Brain pericyte (primary cell): ENCODE measurements around the gene CCDC150.
"Not testable (repeated sequence)": the region's sequence is repeated elsewhere in the genome, so short reads cannot be mapped to it uniquely, and the experiment has no call there.

Experiments
- DNase-seq: peaks from one replicate; pipeline ENCODE4 v3.0.0-alpha.2; 2012; ENCODE audit warnings: low read depth, low spot score

Gene CCDC150

GRCh38 chr2:196635156-196635555 lies 4.4 kb upstream of the CCDC150 start:
- no peak for DNase-seq

- no peak for DNase-seq
Measured at GRCh38 chr2:196638765-196639164, 750 bp upstream of the CCDC150 start.

DNA sequence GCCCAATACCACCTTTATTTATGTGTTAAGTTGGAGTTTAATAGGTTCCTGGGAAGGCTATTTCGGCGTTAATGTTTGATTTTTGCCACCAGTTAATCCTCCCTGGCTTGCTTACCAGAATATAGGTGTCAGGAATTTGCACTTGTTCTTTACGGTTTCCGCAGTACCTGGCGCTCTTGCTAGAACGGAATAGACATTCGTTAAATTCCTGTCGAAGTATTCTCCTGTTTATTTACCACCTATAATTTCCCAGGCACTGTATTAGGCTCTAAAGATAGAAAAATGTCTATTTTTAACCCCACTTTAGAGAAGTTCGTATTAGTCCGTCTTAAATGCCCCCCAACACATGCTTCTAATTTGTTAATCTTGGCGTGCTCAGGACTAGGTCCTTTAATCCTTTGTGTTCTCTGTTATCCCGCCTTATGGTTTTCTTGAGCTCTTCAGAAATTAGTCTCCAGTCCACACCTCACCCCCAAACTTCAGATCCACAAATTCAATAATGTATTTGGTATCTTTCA lies 575 bp downstream of the CCDC150 start:
- no peak for DNase-seq

GRCh38 chr2:196649202-196649601 lies 9.7 kb downstream of the CCDC150 start:
- no peak for DNase-seq

DNA sequence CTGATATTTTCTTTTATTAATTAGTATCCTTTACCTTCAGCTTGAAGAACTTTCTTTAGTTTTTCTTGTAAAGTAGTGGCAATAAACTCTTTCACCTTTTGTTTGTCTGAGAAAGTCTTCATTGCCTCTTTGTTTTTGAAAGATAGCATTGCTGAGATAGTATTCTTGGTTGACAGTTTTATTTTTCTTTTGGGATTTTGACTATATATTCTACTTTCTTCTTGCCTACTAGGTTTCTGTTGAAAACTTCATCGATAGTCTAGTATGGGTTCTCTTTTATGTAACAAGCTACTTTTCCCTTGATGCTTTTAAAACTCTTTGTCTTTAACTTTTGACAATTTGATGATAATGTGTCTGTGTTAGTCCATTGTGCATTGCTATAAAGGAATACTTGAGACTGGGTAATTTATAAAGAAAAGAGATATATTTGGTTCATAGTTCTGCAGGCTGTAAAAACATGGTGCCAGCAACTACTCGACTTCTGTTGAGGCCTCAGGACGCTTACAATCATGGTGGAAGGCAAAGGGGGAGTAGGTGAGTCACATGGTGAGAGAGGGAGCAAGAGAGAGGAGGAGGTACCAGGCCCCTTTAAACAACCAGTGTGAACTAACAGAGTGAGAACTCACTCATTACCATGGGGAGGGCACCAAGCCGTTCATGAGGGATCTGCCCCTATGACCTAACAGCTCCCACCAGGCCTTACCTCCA lies 12.0 kb downstream of the CCDC150 start:
- no peak for DNase-seq

- no peak for DNase-seq
Measured at GRCh38 chr2:196652869-196653268, 13.4 kb downstream of the CCDC150 start.

- DNase-seq = no peak
Measured at GRCh38 chr2:196653843-196654242, 14.3 kb downstream of the CCDC150 start.

- no peak for DNase-seq
Measured at GRCh38 chr2:196655761-196656160, 16.2 kb downstream of the CCDC150 start.

GRCh38 chr2:196657333-196657732 lies 17.8 kb downstream of the CCDC150 start:
- no peak for DNase-seq

DNA sequence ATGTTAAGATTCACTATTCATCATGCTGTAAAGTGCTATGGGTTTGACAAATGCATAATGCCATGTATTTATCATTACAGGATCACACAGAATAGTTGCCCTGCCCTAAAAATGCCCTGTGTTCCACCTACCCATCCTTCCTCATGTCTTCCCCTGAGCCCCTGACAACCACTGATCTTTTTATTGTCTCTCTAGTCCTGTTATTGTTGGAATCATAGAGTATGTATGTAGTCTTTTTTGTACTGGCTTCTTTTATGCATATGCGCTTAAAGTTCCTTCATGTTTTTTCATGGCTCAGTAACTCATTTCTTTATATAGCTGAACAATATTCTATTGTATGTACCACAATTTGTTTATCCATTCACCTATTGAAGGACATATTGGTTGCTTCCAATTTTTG lies 20.3 kb downstream of the CCDC150 start:
- DNase-seq = no peak

DNA sequence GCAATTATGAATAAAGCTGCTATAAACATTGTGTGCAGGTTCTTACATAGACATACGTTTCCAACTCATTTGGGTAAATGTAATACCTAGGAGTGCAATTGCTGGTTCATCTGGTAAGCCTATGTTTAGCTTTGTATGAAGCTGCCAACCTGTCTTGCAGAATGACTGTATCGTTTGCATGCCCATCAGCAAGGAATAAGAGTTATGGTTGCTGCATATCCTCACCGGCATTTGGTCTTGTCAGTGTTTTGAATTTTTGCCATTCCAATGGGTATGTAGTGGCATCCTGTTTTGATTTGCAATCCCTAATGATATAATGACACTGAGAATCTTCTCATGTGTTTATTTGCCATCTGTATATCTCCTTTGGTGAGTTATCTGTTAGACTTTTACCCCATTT lies 20.7 kb downstream of the CCDC150 start:
- DNase-seq = no peak

DNA sequence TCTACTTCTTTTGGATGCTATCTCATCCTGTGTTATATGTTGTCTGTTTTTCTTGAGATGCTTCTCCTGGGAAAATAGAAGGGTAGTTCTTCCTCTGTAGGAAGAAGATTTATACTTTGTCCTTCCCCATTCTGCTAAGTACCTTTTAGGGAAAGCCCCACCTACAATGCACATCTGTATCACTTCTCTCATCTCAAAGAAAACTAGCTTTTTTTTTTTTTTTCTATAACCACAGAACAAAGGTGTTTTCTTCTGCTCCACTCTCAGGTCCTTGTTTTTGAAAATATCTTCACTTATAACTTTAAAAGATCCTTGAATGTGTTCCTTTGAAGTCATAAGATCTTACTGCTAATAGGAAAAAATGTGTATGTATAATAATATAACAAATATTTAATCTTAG lies 30.8 kb downstream of the CCDC150 start:
- no peak for DNase-seq

DNA sequence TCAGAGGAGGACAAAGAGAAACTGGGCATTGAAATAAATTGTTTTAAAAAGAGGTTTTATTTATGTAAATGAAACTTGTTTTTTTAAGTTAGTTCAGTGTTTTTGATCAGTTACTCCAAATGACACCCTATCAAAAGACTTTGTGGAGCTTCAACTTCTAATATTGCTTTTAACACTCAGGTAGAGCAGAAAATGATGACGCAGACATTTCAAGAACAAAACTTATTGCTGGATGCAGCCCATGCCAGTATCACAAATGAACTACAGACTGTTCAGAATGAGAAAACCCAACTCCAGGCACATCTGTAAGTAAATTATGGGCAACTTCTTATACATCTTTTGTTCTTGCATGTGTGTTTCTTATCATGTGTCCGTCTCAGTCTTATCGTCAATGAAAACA lies 36.4 kb downstream of the CCDC150 start:
- DNase-seq = no peak

DNA sequence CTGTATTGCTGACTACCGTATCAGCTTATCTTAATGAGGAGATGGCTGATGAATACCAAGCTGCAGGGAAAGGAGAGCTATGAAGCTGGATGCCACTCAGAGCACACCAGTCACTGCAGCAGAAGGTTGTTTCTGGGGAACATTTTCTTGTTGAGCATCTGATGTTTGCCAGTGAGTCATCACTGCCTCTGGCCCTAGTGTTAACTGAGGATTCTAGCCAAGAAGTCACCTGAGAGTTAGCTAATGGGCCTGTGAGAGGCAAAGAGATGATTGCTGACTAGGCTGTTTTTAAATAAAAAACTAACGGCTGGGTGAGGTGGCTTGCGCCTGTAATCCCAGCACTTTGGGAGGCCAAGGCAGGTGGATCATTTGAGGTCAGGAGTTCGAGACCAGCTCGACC lies 37.9 kb downstream of the CCDC150 start:
- no peak for DNase-seq

GRCh38 chr2:196679368-196679767 lies 39.9 kb downstream of the CCDC150 start:
- DNase-seq = no peak

DNA sequence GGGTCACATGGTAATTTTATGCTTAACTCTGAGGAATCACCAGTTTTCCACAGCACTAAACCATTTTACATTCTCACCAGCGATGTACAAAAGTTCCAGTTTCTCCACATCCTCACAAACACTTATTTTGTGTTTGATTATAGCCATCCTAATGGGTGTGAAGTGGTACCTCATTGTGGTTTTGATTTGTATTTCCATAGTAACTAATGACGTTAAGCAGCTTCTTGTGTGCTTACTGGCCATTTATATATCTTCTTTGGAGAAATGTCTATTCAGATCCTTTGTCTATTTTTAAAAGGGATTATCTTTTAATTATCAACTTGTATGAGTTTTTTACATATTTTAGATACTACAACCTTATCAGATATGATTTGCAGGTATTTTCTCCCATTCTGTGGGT lies 42.0 kb downstream of the CCDC150 start:
- DNase-seq = no peak

GRCh38 chr2:196685792-196686191 lies 46.3 kb downstream of the CCDC150 start:
- DNase-seq = no peak

- DNase-seq = not testable (repeated sequence)
Measured at GRCh38 chr2:196686737-196687136, 47.2 kb downstream of the CCDC150 start.

- no peak for DNase-seq
Measured at GRCh38 chr2:196696423-196697079, 57.0 kb downstream of the CCDC150 start.

DNA sequence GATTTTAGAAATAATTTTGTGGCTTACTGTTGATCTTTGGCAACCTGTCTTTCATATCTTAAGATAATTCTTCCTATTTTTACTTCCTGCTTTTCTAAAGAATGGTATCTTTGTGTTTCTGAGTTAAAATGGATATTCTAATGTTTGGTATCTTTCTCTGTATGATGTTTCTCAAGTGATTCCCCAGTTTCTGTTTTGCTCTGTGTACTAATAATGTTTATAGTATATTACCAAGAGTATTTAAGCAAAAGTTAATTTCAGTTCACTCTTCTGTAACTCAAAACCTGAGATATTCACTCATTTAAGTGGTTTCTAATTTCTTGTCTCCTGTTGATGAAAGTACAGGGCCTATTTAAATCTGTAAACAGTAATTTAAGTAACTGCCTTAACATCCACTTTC lies 58.3 kb downstream of the CCDC150 start:
- DNase-seq = no peak

DNA sequence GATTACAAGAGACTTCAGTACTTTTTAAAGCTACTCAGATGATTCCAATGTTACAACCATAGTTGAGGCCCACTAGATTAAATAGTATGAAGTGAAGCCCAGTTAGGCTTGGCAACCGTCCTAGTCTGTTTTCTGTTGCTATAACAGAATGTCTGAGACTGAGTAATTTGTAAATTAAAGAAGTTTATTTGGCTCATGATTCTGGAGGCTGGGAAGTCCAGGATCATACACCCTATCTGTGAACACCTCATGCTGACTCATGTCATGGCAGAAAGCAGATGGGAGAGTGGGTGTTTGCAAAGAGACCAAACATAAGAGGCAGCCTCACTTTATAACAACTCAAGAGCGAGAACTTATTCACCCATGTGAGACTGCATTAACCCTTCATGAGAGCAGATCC lies 63.1 kb downstream of the CCDC150 start:
- DNase-seq = no peak

DNA sequence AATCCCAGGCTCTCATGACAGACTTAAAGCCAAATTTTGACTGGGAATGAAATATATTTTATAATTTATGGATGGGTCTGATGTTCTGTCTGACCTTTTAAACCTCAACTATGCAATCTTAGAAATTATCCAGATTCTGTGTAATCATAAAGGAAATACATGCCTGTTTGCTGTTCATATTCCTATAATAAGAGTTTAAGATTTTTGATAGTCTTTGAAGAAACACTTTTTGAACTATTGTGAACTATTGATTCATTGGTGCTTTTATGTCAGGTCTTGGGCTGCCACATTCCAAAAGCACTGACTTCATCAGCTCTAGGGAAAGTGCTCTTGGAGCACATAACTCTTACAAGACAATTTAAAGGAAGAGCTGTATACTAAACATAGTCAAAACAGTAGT lies 64.2 kb downstream of the CCDC150 start:
- no peak for DNase-seq

- not testable (repeated sequence) for DNase-seq
Measured at GRCh38 chr2:196710056-196710455, 70.5 kb downstream of the CCDC150 start.
